ENCODE results near the gene CDC16. TPM values are rescaled to one million over a fixed set of nuclear protein-coding genes. Genes with fewer than 3 reads are reported as not detected.

The CDC16 gene
- total and polyA plus RNA-seq, 2 donors (not counting 1 experiment from before 2014, with no cell fraction given): 94.8 to 127 TPM

- intact Hi-C loops (cut with micrococcal nuclease): no loop called here
- Histone ChIP-seq H3K27me3 (replicated peaks in 1 of 4; ENCODE audit: control extremely low read depth in 1 of 4, control insufficient read depth in 3 of 4, insufficient read depth in 4 of 4, low read length in 3 of 4) (no peaks in the 10 kb centered on the region), H3K36me3 (replicated peaks in 1 of 2; ENCODE audit: control extremely low read depth in 1 of 2, control insufficient read depth in 1 of 2, extremely low read depth in 1 of 2, insufficient read depth in 2 of 2, low read length in 1 of 2) (peaks cover 0 to 15% of the 10 kb centered on the region in 2 experiments), H2AFZ (ENCODE audit: insufficient read depth, low read depth, low read length, poor library complexity, severe bottlenecking) (no peak overlapping the region), H3K4me2 (replicated peaks; ENCODE audit: low read depth, low read length, poor library complexity, severe bottlenecking) (no peak overlapping the region), H4K20me1 (ENCODE audit: control insufficient read depth, insufficient read depth, low read length, poor library complexity, severe bottlenecking) (no peaks in the 10 kb centered on the region), H3K4me3 (ENCODE audit: control extremely low read depth in 1 of 5, extremely low read depth in 1 of 5, insufficient read depth in 1 of 5, low read depth in 2 of 5, low read length in 4 of 5) (no peak overlapping the region), H3K79me2 (ENCODE audit: control insufficient read depth, insufficient read depth, low read length) (peaks cover 13% of the 10 kb centered on the region), H3K27ac (ENCODE audit: low read length in 2 of 2) (no peak overlapping the region), H3K4me1 (ENCODE audit: control insufficient read depth in 2 of 2, insufficient read depth in 2 of 2, low read length in 2 of 2) (peaks cover 11 to 13% of the 10 kb centered on the region in 2 donors), H3K9ac (ENCODE audit: low read length) (no peak overlapping the region), H3K9me3 (ENCODE audit: control extremely low read depth in 1 of 3, control insufficient read depth in 2 of 3, insufficient read depth in 1 of 3, low read length in 2 of 3) (no peaks in the 10 kb centered on the region)
- no peak for TF ChIP-seq EZH2 (IDR thresholded peaks at IDR 0.05; ENCODE audit: borderline replicate concordance, insufficient read depth, low read depth, low read length, poor library complexity, severe bottlenecking)
- TF ChIP-seq CTCF (IDR thresholded peaks at IDR 0.05): no peak
- ChIA-PET CTCF (no interaction called here), POLR2A (no interaction called here)
- DNase-seq (no peak), ATAC-seq (ENCODE audit: low read depth) (no peak)
- Mint-ChIP-seq H3K27ac (no peak overlapping the region), H3K27me3 (no peaks in the 10 kb centered on the region), H3K4me3 (no peak overlapping the region), H3K4me1 (peaks cover 18% of the 10 kb centered on the region), H3K9me3 (ENCODE audit: insufficient read depth) (no peaks in the 10 kb centered on the region)
- WGBS (ENCODE audit: insufficient coverage): 100% methylated on average over 2 of the region's 2 CpGs
These were observed 74.4 kb downstream of the CDC16 start for GRCh38 chr13:114309086-114309485.

- H3K27me3 Mint-ChIP-seq: no peaks in the 10 kb centered on the region
- no peak overlapping the region for H2AFZ ChIP-seq (ENCODE audit: insufficient read depth, low read depth, low read length, poor library complexity, severe bottlenecking)
- H3K36me3 ChIP-seq (replicated peaks in 1 of 2; ENCODE audit: control extremely low read depth in 1 of 2, control insufficient read depth in 1 of 2, extremely low read depth in 1 of 2, insufficient read depth in 2 of 2, low read length in 1 of 2): peaks cover 0 to 9% of the 10 kb centered on the region in 2 experiments
- no peak overlapping the region for H3K9ac ChIP-seq (ENCODE audit: low read length)
- no peak overlapping the region for H3K27ac ChIP-seq (ENCODE audit: low read length in 2 of 2)
- H3K9me3 Mint-ChIP-seq (ENCODE audit: insufficient read depth): no peaks in the 10 kb centered on the region
- no peak overlapping the region for H3K4me3 ChIP-seq (ENCODE audit: control extremely low read depth in 1 of 5, extremely low read depth in 1 of 5, insufficient read depth in 1 of 5, low read depth in 2 of 5, low read length in 4 of 5)
- peaks cover 14% of the 10 kb centered on the region in 2 donors for H3K4me1 ChIP-seq (ENCODE audit: control insufficient read depth in 2 of 2, insufficient read depth in 2 of 2, low read length in 2 of 2)
- peaks cover 21% of the 10 kb centered on the region for H3K4me1 Mint-ChIP-seq
- ChIA-PET POLR2A (no interaction called here), CTCF (interaction anchor here (0.5 kb wide), 1 partner anchor 17 kb away, joined by 3 read pairs; no protein-coding TSS in a partner anchor)
- ATAC-seq (ENCODE audit: low read depth) (no peak), DNase-seq (no peak)
- H3K4me3 Mint-ChIP-seq: no peak overlapping the region
- intact Hi-C loops (cut with micrococcal nuclease): no loop called here
- H3K9me3 ChIP-seq (ENCODE audit: control extremely low read depth in 1 of 3, control insufficient read depth in 2 of 3, insufficient read depth in 1 of 3, low read length in 2 of 3): no peaks in the 10 kb centered on the region
- no peak overlapping the region for H3K27ac Mint-ChIP-seq
- H3K4me2 ChIP-seq (replicated peaks; ENCODE audit: low read depth, low read length, poor library complexity, severe bottlenecking): no peak overlapping the region
- H3K27me3 ChIP-seq (replicated peaks in 1 of 4; ENCODE audit: control extremely low read depth in 1 of 4, control insufficient read depth in 3 of 4, insufficient read depth in 4 of 4, low read length in 3 of 4): no peaks in the 10 kb centered on the region
- WGBS (ENCODE audit: insufficient coverage): 98% methylated on average over 6 of the region's 6 CpGs
- peaks cover 13% of the 10 kb centered on the region for H3K79me2 ChIP-seq (ENCODE audit: control insufficient read depth, insufficient read depth, low read length)
- no peaks in the 10 kb centered on the region for H4K20me1 ChIP-seq (ENCODE audit: control insufficient read depth, insufficient read depth, low read length, poor library complexity, severe bottlenecking)
- TF ChIP-seq CTCF (IDR thresholded peaks at IDR 0.05) (no peak), EZH2 (IDR thresholded peaks at IDR 0.05; ENCODE audit: borderline replicate concordance, insufficient read depth, low read depth, low read length, poor library complexity, severe bottlenecking) (no peak)
These were observed 75.2 kb downstream of the CDC16 start for GRCh38 chr13:114309806-114310410.

All from B cell (primary cell).